OCI-LY7 (cell line): ENCODE measurements around the gene HSPB6. TPM values are rescaled to one million over a fixed set of nuclear protein-coding genes. Genes with fewer than 3 reads are reported as not detected.

ENCODE experiments used
- BruUV-seq: library from RNA; stranded (reverse); fragments of 400-500 nt; replicated peaks from 2 replicates; lab custom pipeline; 2021; lab: Mats Ljungman, UMichigan
- CTCF ChIA-PET: fragments of 300-600 bp; sonication (Branson Sonifier 250); formaldehyde crosslinking; loops from one replicate; lab custom pipeline; 2022; ENCODE audit warnings: antibody characterized with exemption; ENCODE audit not compliant: unreplicated experiment; lab: Charles Lee
- POLR2A ChIA-PET: fragments of 300-600 bp; sonication (Branson Sonifier 250); formaldehyde crosslinking; loops from one replicate; lab custom pipeline; 2022; ENCODE audit warnings: antibody characterized with exemption; lab: Charles Lee
- DNase-seq: peaks from one replicate; pipeline ENCODE4 v3.0.0-alpha.2; 2015; ENCODE audit warnings: low spot score
- H2AFZ ChIP-seq: fragments of 200-600 bp; sonication (generic), shearing (Covaris generic); 2 replicates; pipeline ENCODE4 v1.6.1; 2014; ENCODE audit warnings: mild to moderate bottlenecking, antibody characterized with exemption, low read length, moderate library complexity
- H3K27ac ChIP-seq: fragments of 200-600 bp; sonication (generic); 2 replicates; pipeline ENCODE4 v1.5.1; 2014; ENCODE audit warnings: mixed run types, low read depth, mild to moderate bottlenecking, moderate library complexity, low read length, inconsistent platforms; ENCODE audit not compliant: poor library complexity, severe bottlenecking
- H3K36me3 ChIP-seq: fragments of 200-600 bp; sonication (generic); 2 replicates; pipeline ENCODE4 v1.6.1; 2014; ENCODE audit warnings: mild to moderate bottlenecking, antibody characterized with exemption, low read length, moderate library complexity, mixed read lengths; ENCODE audit not compliant: insufficient read depth
- H3K4me1 ChIP-seq: fragments of 200-600 bp; sonication (generic); 2 replicates; pipeline ENCODE4 v1.5.1; 2014; ENCODE audit warnings: mild to moderate bottlenecking, low read length; ENCODE audit not compliant: insufficient read depth, poor library complexity, severe bottlenecking
- H3K4me2 ChIP-seq: fragments of 200-600 bp; sonication (generic); 2 replicates; pipeline ENCODE4 v1.6.1; 2014; ENCODE audit warnings: mild to moderate bottlenecking, low read length
- H3K4me3 ChIP-seq: fragments of 200-600 bp; sonication (generic); 2 replicates; pipeline ENCODE4 v1.5.1; 2014; ENCODE audit warnings: mild to moderate bottlenecking, low read depth, low read length; ENCODE audit not compliant: poor library complexity, severe bottlenecking
- H3K79me2 ChIP-seq: fragments of 200-600 bp; sonication (generic); 2 replicates; pipeline ENCODE4 v1.6.1; 2016; ENCODE audit warnings: low read depth, mild to moderate bottlenecking, low read length, moderate library complexity, mixed read lengths; ENCODE audit not compliant: insufficient read depth
- H3K9me2 ChIP-seq: fragments of 200-600 bp; sonication (generic); 2 replicates; pipeline ENCODE4 v1.6.1; 2016; ENCODE audit warnings: mild to moderate bottlenecking, low read length, mixed read lengths; ENCODE audit not compliant: insufficient read depth
- H3K9me3 ChIP-seq: fragments of 200-600 bp; sonication (generic); 2 replicates; pipeline ENCODE4 v1.6.1; 2014; ENCODE audit warnings: mild to moderate bottlenecking, mixed run types, low read length, mixed read lengths
- H4K20me1 ChIP-seq: fragments of 200-600 bp; sonication (generic); 2 replicates; pipeline ENCODE4 v1.6.1; 2014; ENCODE audit warnings: mild to moderate bottlenecking, antibody characterized with exemption, low read length, moderate library complexity, mixed read lengths; ENCODE audit not compliant: insufficient read depth
- EZH2phosphoT487 ChIP-seq: fragments of 200-600 bp; sonication (generic); IDR thresholded peaks from 2 replicates; pipeline ENCODE4 v1.6.1; 2018; ENCODE audit warnings: low read depth, borderline replicate concordance, mild to moderate bottlenecking, mixed run types, antibody characterized with exemption, low read length, moderate library complexity, mixed read lengths
- intact Hi-C: fragments of 100-400 bp; cut with micrococcal nuclease; formaldehyde crosslinking; loops from one replicate; pipeline ENCODE4 v1.10.0; 2022; ENCODE audit not compliant: unreplicated experiment
- total RNA-seq, 2 experiments: library from RNA; depleted of rRNA in 1 of 2; stranded (reverse); fragments of >200 nt in 1 of 2; shearing (Covaris generic) in 1 of 2; gene quantifications; 2 replicates each; pipeline ENCODE4 v1.2.3, GENCODE V29; 2014 to 2022
- TF ChIP-seq, protein P1 (sequence below): fragments of 200-600 bp; sonication (generic); conservative IDR thresholded peaks from 2 replicates; pipeline ENCODE4 v1.5.1; 2014; ENCODE audit warnings: mild to moderate bottlenecking, antibody characterized with exemption, low read length, moderate library complexity, mixed read lengths

HSPB6 gene
- total RNA-seq, 2 experiments from 2014 or later: 1.7 TPM; not detected in 1

DNA sequence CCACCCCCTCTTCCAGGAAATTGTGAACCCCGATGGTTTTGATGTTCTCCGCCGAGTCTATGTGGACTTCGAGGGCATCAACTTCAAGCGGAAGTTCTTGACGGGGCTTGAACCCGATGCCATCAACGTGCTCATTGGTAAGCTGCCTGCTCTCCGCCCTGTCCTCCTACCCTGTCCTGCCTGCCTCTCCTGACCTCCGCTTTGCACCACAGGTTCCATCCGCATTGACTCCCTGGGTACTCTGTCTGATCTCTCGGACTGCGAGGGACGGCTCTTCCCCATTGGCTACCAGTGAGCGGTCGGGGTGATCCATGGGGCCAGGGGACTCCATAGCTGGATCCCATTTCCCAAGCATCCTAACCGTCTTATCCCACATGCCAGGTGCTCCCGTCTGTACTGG is 26.5 kb downstream of the HSPB6 start:
- Histone ChIP-seq H3K4me2 (no peak overlapping the region), H3K9me3 (no peaks in the 10 kb centered on the region), H3K4me3 (no peak overlapping the region), H3K4me1 (no peaks in the 10 kb centered on the region), H4K20me1 (no peaks in the 10 kb centered on the region), H2AFZ (no peak overlapping the region), H3K36me3 (peaks cover 96% of the 10 kb centered on the region), H3K9me2 (no peaks in the 10 kb centered on the region), H3K27ac (no peak overlapping the region), H3K79me2 (no peaks in the 10 kb centered on the region)
- DNase-seq: no peak
- no peak for TF ChIP-seq EZH2phosphoT487
- TF ChIP-seq, protein P1, sequence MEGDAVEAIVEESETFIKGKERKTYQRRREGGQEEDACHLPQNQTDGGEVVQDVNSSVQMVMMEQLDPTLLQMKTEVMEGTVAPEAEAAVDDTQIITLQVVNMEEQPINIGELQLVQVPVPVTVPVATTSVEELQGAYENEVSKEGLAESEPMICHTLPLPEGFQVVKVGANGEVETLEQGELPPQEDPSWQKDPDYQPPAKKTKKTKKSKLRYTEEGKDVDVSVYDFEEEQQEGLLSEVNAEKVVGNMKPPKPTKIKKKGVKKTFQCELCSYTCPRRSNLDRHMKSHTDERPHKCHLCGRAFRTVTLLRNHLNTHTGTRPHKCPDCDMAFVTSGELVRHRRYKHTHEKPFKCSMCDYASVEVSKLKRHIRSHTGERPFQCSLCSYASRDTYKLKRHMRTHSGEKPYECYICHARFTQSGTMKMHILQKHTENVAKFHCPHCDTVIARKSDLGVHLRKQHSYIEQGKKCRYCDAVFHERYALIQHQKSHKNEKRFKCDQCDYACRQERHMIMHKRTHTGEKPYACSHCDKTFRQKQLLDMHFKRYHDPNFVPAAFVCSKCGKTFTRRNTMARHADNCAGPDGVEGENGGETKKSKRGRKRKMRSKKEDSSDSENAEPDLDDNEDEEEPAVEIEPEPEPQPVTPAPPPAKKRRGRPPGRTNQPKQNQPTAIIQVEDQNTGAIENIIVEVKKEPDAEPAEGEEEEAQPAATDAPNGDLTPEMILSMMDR: no peak
- no TSS peak for BruUV-seq
- ChIA-PET POLR2A (no interaction called here), CTCF (no interaction called here)
- intact Hi-C loops: no loop called here

DNA sequence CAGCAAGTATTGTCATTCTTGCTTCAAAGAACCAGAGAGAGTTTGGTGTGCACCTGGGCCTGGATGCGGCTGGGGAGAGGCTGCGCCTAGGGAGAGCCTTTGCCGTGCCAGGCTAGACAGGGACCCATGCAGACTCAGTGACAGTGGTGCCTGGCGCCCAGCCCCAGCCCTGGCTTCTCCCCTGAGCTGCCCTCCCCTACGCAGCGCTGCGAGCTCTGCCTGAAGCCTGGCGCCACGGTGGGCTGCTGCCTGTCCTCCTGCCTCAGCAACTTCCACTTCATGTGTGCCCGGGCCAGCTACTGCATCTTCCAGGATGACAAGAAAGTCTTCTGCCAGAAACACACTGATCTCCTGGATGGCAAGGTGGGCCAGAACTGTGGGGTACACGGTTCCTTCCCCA is 27.1 kb downstream of the HSPB6 start:
- H3K4me2 ChIP-seq: no peak overlapping the region
- no peak overlapping the region for H3K27ac ChIP-seq
- no peaks in the 10 kb centered on the region for H3K9me2 ChIP-seq
- intact Hi-C loops: no loop called here
- H3K4me1 ChIP-seq: no peaks in the 10 kb centered on the region
- POLR2A ChIA-PET: no interaction called here
- TF ChIP-seq, protein P1: no peak
- TF ChIP-seq EZH2phosphoT487: no peak
- CTCF ChIA-PET: no interaction called here
- no peaks in the 10 kb centered on the region for H3K9me3 ChIP-seq
- no TSS peak for BruUV-seq
- no peaks in the 10 kb centered on the region for H3K79me2 ChIP-seq
- DNase-seq: no peak
- no peaks in the 10 kb centered on the region for H4K20me1 ChIP-seq
- H2AFZ ChIP-seq: no peak overlapping the region
- no peak overlapping the region for H3K4me3 ChIP-seq
- peaks cover 96% of the 10 kb centered on the region for H3K36me3 ChIP-seq

DNA sequence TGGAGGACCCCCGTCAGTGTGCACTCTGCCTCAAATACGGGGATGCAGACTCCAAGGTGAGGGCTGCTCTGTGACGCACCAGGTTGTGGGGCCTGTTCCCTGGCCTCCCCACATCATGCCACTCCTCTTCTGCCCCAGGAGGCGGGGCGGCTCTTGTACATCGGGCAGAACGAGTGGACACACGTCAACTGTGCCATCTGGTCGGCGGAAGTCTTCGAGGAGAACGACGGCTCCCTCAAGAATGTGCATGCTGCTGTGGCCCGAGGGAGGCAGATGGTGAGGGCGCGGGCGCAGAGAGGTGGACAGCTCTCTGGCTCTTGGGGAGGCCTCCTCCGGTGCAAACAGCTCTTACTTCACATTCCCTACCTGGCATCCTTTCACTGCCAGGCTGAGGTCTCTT is 27.8 kb downstream of the HSPB6 start:
- BruUV-seq: no TSS peak
- H3K36me3 ChIP-seq: peaks cover 98% of the 10 kb centered on the region
- H3K4me1 ChIP-seq: no peaks in the 10 kb centered on the region
- H3K9me3 ChIP-seq: no peaks in the 10 kb centered on the region
- intact Hi-C loops: no loop called here
- H3K4me3 ChIP-seq: no peak overlapping the region
- POLR2A ChIA-PET: no interaction called here
- no peak overlapping the region for H2AFZ ChIP-seq
- no peaks in the 10 kb centered on the region for H3K9me2 ChIP-seq
- H3K4me2 ChIP-seq: no peak overlapping the region
- DNase-seq: no peak
- no peaks in the 10 kb centered on the region for H3K79me2 ChIP-seq
- CTCF ChIA-PET: no interaction called here
- H3K27ac ChIP-seq: no peak overlapping the region
- TF ChIP-seq, protein P1: no peak
- no peaks in the 10 kb centered on the region for H4K20me1 ChIP-seq
